PC-3 (cell line): ENCODE results near the gene AIFM2.

ENCODE experiments used
- CTCF ChIP-seq: fragments of 300-600 bp; sonication (generic); conservative IDR thresholded peaks from 2 replicates; pipeline ENCODE4 v1.5.1; 2017; ENCODE audit warnings: antibody characterized with exemption, low read depth, mild to moderate bottlenecking, low read length
- EZH2 ChIP-seq: fragments of 300-600 bp; sonication (generic); IDR thresholded peaks from one replicate; pipeline ENCODE4 v1.6.1; 2017; ENCODE audit warnings: antibody characterized with exemption, mild to moderate bottlenecking, low read length; ENCODE audit not compliant: unreplicated experiment
- EZH2phosphoT487 ChIP-seq: fragments of 300-600 bp; sonication (generic); IDR thresholded peaks from 2 replicates; pipeline ENCODE4 v1.6.1; 2018; ENCODE audit warnings: mild to moderate bottlenecking, antibody characterized with exemption, low read length, borderline replicate concordance

GRCh38 chr10:70174058-70174741, 41.6 kb upstream of the AIFM2 start:
- TF ChIP-seq CTCF (no peak), EZH2 (no peak), EZH2phosphoT487 (no peak)
